RPMI7951 (cell line): ENCODE results near the gene WDFY3. TPM values are rescaled to one million over a fixed set of nuclear protein-coding genes. Genes with fewer than 3 reads are reported as not detected.

Source experiments
- DNase-seq: peaks from one replicate; pipeline ENCODE4 v3.0.0-alpha.2; 2012; ENCODE audit warnings: low read depth
- total RNA-seq: library from RNA; depleted of rRNA; stranded (reverse); fragments of >200 nt; shearing (Covaris generic); gene quantifications from 2 replicates; pipeline ENCODE4 v1.2.3, GENCODE V29; 2014; rRNA removed

The WDFY3 gene
- total RNA-seq = 18.0 and 22.7 TPM in 2 replicates

GRCh38 chr4:84966382-84967242, at the start of gene WDFY3:
Gene WDFY3 (minus strand): TSS chr4:84966690. CDS start chr4:84860591, 106,099 bp downstream.
- peak; percentile 89 for DNase-seq

GRCh38 chr4:85005865-85006377, 39.4 kb upstream of the WDFY3 start:
- peak; percentile 91 for DNase-seq

GRCh38 chr4:85000343-85000742, 33.9 kb upstream of the WDFY3 start:
- DNase-seq = no peak

DNA sequence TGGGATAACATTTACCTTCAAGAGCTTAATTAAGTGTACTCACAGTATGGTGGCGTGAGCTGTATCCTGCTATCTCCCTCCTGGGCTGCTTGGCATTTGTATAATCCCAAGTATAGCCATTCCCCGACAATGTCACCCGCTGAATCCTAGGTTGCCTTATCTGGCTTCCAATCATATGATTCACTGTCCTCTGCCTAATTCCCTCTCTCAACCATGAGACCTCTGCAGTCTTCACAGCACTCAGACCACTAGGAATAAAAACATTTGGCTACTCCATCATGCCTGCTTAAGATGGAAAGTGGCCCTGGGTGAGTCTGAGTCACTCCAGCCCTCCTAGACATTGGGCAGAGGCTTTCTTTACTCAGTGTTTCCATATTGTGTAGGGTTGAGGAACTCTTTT, 28.9 kb upstream of the WDFY3 start:
- peak; percentile 93 for DNase-seq

GRCh38 chr4:84994280-84994679, 27.8 kb upstream of the WDFY3 start:
- DNase-seq = peak; percentile 66

DNA sequence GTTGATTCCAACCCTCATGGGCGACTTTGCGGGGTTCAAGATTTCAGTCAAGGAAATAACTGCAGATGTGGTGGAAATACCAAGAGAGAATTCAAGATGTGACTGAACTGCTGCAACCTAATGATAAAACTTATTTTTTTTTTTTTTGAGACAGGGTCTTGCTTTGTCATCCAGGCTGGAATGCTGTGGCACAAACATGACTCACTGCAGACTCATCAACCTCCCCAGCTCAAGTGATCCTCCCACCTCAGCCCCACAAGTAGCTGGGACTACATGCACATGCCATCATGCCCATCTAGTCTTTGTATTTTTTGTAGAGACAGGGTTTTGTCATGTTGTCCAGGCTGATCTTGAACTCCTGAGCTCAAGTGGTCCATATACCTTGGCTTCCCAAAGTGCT, 19.5 kb upstream of the WDFY3 start:
- peak; percentile 89 for DNase-seq

DNA sequence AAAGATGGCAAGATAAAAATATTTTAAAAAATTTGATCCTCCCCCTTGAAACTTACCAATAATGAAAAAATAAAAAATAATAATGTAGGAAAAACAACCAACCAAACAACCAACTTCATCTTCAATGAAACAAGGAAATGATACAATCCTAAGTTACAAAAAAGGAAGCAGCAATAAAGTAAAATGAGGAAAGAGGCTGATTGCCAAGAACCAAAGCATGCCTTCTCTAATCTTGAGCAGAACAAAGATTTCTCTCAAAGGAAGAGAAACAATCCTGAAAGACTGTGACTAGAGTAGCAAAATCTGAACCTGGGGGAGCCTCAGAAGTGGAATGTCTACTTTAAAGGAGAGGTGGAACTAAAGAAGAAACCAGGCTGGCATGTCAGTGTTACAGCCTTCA, 10.9 kb upstream of the WDFY3 start:
- no peak for DNase-seq

- DNase-seq = no peak
These were observed 7.4 kb upstream of the WDFY3 start for GRCh38 chr4:84973856-84974255.

GRCh38 chr4:84971319-84971932, 4.9 kb upstream of the WDFY3 start:
- DNase-seq = peak; percentile 53

DNA sequence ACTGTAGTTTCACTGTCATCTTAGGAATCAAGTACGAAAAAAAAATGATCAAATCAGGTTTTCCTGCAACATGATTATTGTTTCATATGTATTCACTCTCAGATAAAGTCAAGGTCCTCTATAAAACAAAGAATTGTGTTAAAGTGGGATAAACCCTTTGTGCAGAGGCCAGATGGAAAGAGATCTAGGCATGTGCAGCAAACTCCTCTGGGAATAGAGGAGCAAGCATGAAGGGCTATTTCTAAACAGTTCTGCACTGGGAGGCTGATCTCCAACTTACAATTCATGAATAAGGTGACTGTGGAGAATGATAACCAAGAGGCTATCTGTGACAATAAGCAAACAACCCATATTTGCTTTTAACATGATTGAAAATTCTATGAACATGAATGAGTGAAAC, 2.4 kb upstream of the WDFY3 start:
- DNase-seq = no peak

DNA sequence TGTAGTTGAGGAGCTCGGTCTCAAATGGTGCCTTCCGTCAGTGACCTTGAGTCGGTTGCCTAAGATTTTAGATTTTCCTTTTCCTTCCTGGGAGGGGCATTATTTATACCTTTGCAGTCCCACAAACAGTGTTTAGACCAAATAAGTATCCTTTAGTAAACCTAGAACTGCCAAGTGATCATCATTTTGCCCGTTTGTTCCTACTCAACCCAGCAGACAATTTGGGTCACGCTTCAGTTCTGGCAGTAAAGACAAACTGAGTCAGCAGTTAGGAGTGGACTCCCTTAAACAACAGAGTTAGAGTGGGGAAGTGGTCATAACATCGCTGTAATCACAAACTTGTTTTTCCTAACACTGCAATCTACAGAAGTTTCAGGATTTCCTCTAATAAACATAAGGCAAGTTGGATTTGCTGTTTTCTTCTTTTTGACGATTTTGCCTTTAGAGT, 777 bp upstream of the WDFY3 start:
- no peak for DNase-seq

- peak; percentile 27 for DNase-seq
These were observed 723 bp downstream of the WDFY3 start for GRCh38 chr4:84965553-84966381.

- DNase-seq = no peak
These were observed 1.4 kb downstream of the WDFY3 start for GRCh38 chr4:84964995-84965552.

DNA sequence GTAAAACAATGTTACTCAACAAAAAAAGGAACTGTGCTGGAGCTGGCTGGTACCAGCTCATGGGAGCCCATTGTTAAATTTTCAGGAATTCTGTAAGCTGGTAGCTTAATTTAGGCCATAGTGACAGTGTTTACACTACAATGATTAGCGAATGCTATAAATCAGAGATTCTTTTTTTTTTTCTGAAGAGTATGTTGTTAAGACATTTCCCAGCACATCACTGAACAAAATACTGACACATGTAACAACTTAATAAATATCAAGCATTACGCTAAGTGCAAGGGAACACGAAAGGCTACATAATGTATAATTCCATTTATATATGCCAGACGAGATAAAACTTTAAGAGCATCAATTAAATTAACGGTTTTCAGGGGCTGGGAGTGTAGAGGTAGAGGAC, 4.4 kb downstream of the WDFY3 start:
- DNase-seq = no peak

GRCh38 chr4:84958434-84958833, 8.1 kb downstream of the WDFY3 start:
- DNase-seq = no peak

DNA sequence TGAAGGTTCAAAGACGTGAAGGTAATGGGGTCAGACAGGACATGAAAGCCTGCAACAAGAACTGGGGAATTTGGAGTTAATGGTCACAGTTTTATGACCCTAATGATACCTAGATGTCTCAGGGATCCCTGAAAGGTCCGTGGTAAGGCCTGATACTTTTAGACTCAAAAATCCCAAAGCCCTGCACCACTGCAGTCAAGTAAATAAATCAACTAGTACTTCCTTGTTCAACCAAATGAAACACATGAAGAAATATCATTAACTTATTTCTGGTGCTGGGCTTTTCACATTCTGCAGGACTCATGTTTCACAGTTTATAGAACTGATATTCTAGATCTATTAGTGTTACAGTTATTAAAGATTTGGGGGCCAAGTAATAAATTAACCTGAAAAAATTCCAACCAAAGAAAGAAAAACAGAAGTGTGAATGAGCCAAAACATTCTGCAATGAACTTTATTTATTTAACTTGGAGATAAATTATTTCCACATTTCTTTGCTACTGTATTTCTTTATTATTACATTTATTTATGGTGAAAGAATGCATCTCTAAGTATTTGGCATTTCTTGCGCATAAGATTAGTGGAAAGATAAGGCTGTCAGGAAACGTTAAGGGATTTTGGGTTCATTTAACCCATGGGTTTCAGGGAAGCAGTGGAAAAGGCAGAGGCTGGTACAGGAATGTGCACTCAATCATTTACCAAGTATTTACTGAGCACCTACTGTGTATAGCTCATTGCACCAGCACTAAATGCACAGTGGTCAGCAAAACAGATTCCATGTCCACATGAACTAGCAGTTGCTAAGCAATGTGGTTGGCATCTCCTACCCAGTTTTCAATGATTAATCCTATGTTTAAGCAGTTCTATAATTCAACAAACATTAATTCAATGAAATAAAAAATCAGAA, 8.7 kb downstream of the WDFY3 start:
- no peak for DNase-seq

DNA sequence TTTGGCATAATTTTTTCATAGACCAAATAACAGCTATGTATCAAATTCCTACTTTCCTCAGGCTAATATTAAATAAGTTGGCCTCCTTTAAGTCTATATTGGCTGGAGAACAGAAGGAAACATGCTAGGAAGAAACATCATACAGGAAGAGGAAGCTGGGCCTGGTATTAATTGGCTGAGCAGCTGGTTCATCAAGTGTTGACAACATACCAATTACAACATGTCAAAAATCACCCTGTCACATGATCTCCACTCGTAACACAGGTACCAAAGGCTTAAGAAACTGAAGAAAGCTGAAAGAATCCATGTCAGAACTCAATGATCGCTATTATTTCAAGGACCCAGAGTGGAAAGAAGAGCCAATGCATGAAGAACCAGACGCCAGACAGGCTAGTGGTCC, 10.5 kb downstream of the WDFY3 start:
- no peak for DNase-seq

DNA sequence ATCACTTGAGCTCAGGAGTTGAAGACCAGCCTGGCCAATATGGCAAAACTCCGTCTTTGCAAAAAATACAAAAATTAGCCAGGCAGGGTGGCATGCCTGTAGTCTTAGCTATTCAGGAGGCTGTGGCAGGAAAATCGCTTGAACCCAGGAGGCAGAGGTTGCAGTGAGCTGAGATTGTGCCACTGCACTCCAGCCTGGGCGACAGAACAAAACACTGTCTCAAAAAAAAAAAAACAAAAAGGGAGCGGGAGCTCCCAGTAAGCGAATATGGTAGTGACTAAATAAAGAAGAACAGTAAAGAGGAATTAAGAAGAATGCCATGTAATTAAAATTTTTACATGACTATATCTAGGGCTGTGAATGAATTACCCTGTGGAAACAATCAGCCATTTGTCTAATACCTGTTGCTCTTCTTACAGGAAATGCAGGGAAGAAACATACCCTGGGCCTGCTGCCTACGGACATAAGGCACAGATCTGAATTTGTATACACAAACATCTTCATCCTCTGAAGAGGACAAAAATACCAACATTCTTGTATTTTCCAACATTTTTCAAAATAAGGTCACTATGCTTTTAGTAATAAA, 11.4 kb downstream of the WDFY3 start:
- DNase-seq = no peak

DNA sequence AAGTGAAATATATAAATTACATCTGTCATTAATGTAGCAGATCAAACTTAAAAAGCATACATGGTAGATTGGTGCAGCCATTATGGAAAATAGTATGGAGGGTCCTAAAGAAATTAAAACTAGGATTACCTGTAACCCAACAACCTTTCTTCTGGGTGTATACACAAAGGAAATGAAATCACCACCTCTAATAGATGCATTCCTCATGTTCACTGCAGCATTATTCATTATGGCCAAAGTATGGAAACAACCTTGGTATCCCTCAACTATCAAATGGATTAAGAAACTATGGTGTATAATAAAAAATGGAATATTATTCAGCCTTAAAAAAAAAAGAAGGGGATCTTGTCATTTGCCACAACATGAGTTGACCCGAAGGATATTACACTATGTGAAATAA, 13.7 kb downstream of the WDFY3 start:
- no peak for DNase-seq

DNA sequence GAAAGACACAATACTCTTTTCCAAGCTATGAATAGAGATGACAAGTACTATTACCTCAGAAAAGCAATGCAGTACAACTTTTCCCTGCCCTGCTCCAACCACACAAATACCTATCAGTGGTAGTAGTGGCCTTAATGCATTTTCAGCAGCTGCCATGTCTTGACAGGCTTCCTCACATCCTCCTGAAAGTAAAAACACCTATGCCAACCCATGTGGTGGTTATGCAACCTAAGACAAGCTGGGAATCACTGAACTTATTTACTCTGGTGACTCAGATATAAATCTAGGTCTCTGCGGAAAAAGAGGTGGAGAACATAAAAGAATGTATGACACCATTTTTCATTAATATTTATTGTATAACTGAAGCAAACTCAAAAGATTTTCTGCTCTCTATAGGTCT, 14.5 kb downstream of the WDFY3 start:
- DNase-seq = peak; percentile 24
